H1 (cell line): ENCODE data around the gene DPH1. TPM values are rescaled to one million over a fixed set of nuclear protein-coding genes. Genes with fewer than 3 reads are reported as not detected.

Experiments used
- CTCF ChIA-PET: fragments of 300-600 bp; sonication (Branson Sonifier 250); formaldehyde crosslinking; loops from one replicate; lab custom pipeline; 2021; ENCODE audit not compliant: partially characterized antibody; lab: Charles Lee
- POLR2A ChIA-PET: fragments of 300-600 bp; sonication (Branson Sonifier 250); formaldehyde crosslinking; loops from one replicate; lab custom pipeline; 2021; ENCODE audit warnings: inconsistent platforms; ENCODE audit not compliant: partially characterized antibody; lab: Charles Lee
- DNase-seq, 2 experiments: peaks; one replicate each; pipeline versions ENCODE4 v3.0.0 to v3.0.0-alpha.2; 2010 to 2022; ENCODE audit warnings: low spot score in 2 of 2, low read depth in 1 of 2, mixed read lengths in 1 of 2
- FAIRE-seq: peaks from 2 replicates; lab custom pipeline; 2011; peaks lifted over from hg19 to GRCh38; lab: Jason Lieb, UNC
- H2AFZ ChIP-seq: 2 replicates; pipeline ENCODE4 v1.8.1; 2012; ENCODE audit warnings: low read length, inconsistent platforms
- H2AK5ac ChIP-seq: 2 replicates; pipeline ENCODE4 v1.6.1; 2013; ENCODE audit warnings: low read depth, low read length
- H2BK120ac ChIP-seq: replicated peaks from 2 replicates; pipeline ENCODE3; 2013; ENCODE audit warnings: low read depth, low read length, inconsistent platforms
- H2BK12ac ChIP-seq: 2 replicates; pipeline ENCODE4 v1.6.1; 2013; ENCODE audit warnings: low read depth, low read length
- H2BK15ac ChIP-seq: 2 replicates; pipeline ENCODE4 v1.6.1; 2013; ENCODE audit warnings: low read length
- H2BK20ac ChIP-seq: 2 replicates; pipeline ENCODE4 v1.6.1; 2013; ENCODE audit warnings: low read length
- H2BK5ac ChIP-seq: 2 replicates; pipeline ENCODE4 v1.6.1; 2013; ENCODE audit warnings: low read depth, low read length
- H3K14ac ChIP-seq: 2 replicates; pipeline ENCODE4 v1.6.1; 2013; ENCODE audit warnings: inconsistent platforms; ENCODE audit not compliant: insufficient read length
- H3K18ac ChIP-seq: 2 replicates; pipeline ENCODE4 v1.6.1; 2013; ENCODE audit warnings: low read length; ENCODE audit errors: extremely low read depth
- H3K23ac ChIP-seq: 2 replicates; pipeline ENCODE4 v1.6.1; 2013; ENCODE audit warnings: inconsistent platforms; ENCODE audit not compliant: insufficient read length
- H3K23me2 ChIP-seq: 2 replicates; pipeline ENCODE4 v1.6.1; 2013; ENCODE audit warnings: low read depth, low read length
- H3K27ac ChIP-seq: 2 replicates; pipeline ENCODE4 v1.6.1; 2011; ENCODE audit warnings: low read depth, low read length, inconsistent platforms
- H3K27me3 ChIP-seq, 4 experiments: replicated peaks in 1 of 4; 1 replicate in 1 of 4; 2 replicates in 3 of 4; pipeline versions ENCODE4 v1.6.1 to v1.8.1; 2011 to 2013; ENCODE audit warnings: low read length in 3 of 4, mild to moderate bottlenecking in 3 of 4, inconsistent platforms in 2 of 4, mixed read lengths in 2 of 4, moderate library complexity in 1 of 4; ENCODE audit not compliant: control insufficient read depth in 3 of 4, insufficient read depth in 3 of 4; ENCODE audit errors: extremely low read depth in 1 of 4
- H3K36me3 ChIP-seq, 4 experiments: 2 replicates each; pipeline versions ENCODE4 v1.6.1 to v1.8.1; 2011 to 2013; ENCODE audit warnings: mild to moderate bottlenecking in 4 of 4, low read length in 3 of 4, moderate library complexity in 2 of 4, control low read depth in 1 of 4, inconsistent platforms in 1 of 4; ENCODE audit not compliant: insufficient read depth in 4 of 4, control insufficient read depth in 2 of 4
- H3K4ac ChIP-seq: replicated peaks from 2 replicates; pipeline ENCODE3; 2013; ENCODE audit warnings: low read length, low read depth, mixed read lengths, inconsistent platforms; ENCODE audit not compliant: insufficient read length
- H3K4me1 ChIP-seq, 4 experiments: replicated peaks in 1 of 4; 1 replicate in 1 of 4; 2 replicates in 3 of 4; pipeline versions ENCODE4 v1.6.1 to v1.8.1; 2011 to 2013; ENCODE audit warnings: low read length in 3 of 4, inconsistent platforms in 2 of 4, mixed read lengths in 1 of 4; ENCODE audit not compliant: insufficient read depth in 4 of 4, control insufficient read depth in 3 of 4
- H3K4me2 ChIP-seq, 2 experiments: 2 replicates each; pipeline versions ENCODE4 v1.6.1 to v1.8.1; 2011 to 2013; ENCODE audit warnings: low read depth in 2 of 2, low read length in 2 of 2, control low read depth in 1 of 2, inconsistent platforms in 1 of 2, mild to moderate bottlenecking in 1 of 2; ENCODE audit not compliant: insufficient read depth in 1 of 2
- H3K4me3 ChIP-seq, 4 experiments: fragments of 200-600, 300-600 bp in 1 of 4; sonication (generic), shearing (Covaris generic), sonication (Bioruptor Twin) in 1 of 4; 2 replicates each; pipeline versions ENCODE4 v1.5.1 to v1.8.1; 2011 to 2016; ENCODE audit warnings: low read length in 4 of 4, low read depth in 3 of 4, control low read depth in 2 of 4, inconsistent platforms in 2 of 4, mild to moderate bottlenecking in 2 of 4, mixed read lengths in 1 of 4, moderate library complexity in 1 of 4; ENCODE audit not compliant: insufficient read depth in 2 of 4; ENCODE audit errors: extremely low read depth in 1 of 4
- H3K56ac ChIP-seq: replicated peaks from 2 replicates; pipeline ENCODE3; 2013; ENCODE audit warnings: low read depth, mild to moderate bottlenecking, mixed read lengths, low read length, inconsistent platforms; ENCODE audit not compliant: insufficient read length
- H3K79me1 ChIP-seq: 2 replicates; pipeline ENCODE4 v1.6.1; 2013; ENCODE audit warnings: low read depth, low read length, control low read depth
- H3K79me2 ChIP-seq, 2 experiments: 2 replicates each; pipeline versions ENCODE4 v1.6.1 to v1.8.1; 2012 to 2013; ENCODE audit warnings: low read length in 2 of 2, mild to moderate bottlenecking in 2 of 2, inconsistent platforms in 1 of 2; ENCODE audit not compliant: insufficient read depth in 2 of 2, control insufficient read depth in 1 of 2
- H3K9ac ChIP-seq, 4 experiments: replicated peaks in 1 of 4; 1 replicate in 1 of 4; 2 replicates in 3 of 4; pipeline versions ENCODE4 v1.6.1 to v1.8.1; 2011 to 2013; ENCODE audit warnings: low read depth in 3 of 4, low read length in 3 of 4, control low read depth in 2 of 4, mild to moderate bottlenecking in 2 of 4, moderate library complexity in 2 of 4, inconsistent platforms in 1 of 4; ENCODE audit errors: extremely low read depth in 1 of 4
- H3K9me3 ChIP-seq, 2 experiments: 2 replicates each; pipeline versions ENCODE4 v1.6.1 to v1.8.1; 2012 to 2013; ENCODE audit warnings: mild to moderate bottlenecking in 2 of 2, moderate library complexity in 2 of 2, control low read depth in 1 of 2, inconsistent platforms in 1 of 2, low read depth in 1 of 2, low read length in 1 of 2, mixed read lengths in 1 of 2; ENCODE audit not compliant: insufficient read depth in 2 of 2
- H4K20me1 ChIP-seq, 2 experiments: replicated peaks in 1 of 2; 2 replicates each; pipeline versions ENCODE3 to v1.8.1; 2011 to 2013; ENCODE audit warnings: inconsistent platforms in 2 of 2, low read length in 2 of 2, mild to moderate bottlenecking in 1 of 2; ENCODE audit not compliant: insufficient read depth in 2 of 2, control insufficient read depth in 1 of 2
- H4K5ac ChIP-seq: 2 replicates; pipeline ENCODE4 v1.6.1; 2013; ENCODE audit warnings: low read length, low read depth, mixed read lengths, inconsistent platforms; ENCODE audit not compliant: insufficient read length
- H4K8ac ChIP-seq: 2 replicates; pipeline ENCODE4 v1.8.0; 2013; ENCODE audit warnings: mild to moderate bottlenecking, moderate library complexity, low read length, inconsistent platforms; ENCODE audit not compliant: insufficient read depth; ENCODE audit errors: extremely low read depth
- H4K91ac ChIP-seq: replicated peaks from 2 replicates; pipeline ENCODE3; 2013; ENCODE audit warnings: low read length, mixed read lengths, inconsistent platforms; ENCODE audit not compliant: insufficient read length
- BCL11A ChIP-seq, 2 experiments: IDR thresholded peaks; one replicate each; pipeline ENCODE4 v1.6.1; 2011; ENCODE audit warnings: low read depth in 2 of 2, low read length in 2 of 2, mild to moderate bottlenecking in 2 of 2
- CHD2 ChIP-seq: IDR thresholded peaks from 2 replicates; pipeline ENCODE4 v1.6.1; 2012; ENCODE audit warnings: low read length, improper control_type of control experiment
- HDAC6 ChIP-seq: IDR thresholded peaks from one replicate; pipeline ENCODE4 v1.7.1; 2012; ENCODE audit warnings: low read depth, mild to moderate bottlenecking, inconsistent platforms, low read length, moderate library complexity
- MAFK ChIP-seq: IDR thresholded peaks from 2 replicates; pipeline ENCODE4 v1.6.1; 2012; ENCODE audit warnings: low read depth, mild to moderate bottlenecking, improper control_type of control experiment, low read length
- NRF1 ChIP-seq: IDR thresholded peaks from 2 replicates; pipeline ENCODE4 v1.6.1; 2011; ENCODE audit warnings: mild to moderate bottlenecking, low read depth, low read length, improper control_type of control experiment
- SAP30 ChIP-seq: fragments of 300-600 bp; sonication (generic); IDR thresholded peaks from 2 replicates; pipeline ENCODE4 v1.7.1; 2012; ENCODE audit warnings: low read length, moderate library complexity, mild to moderate bottlenecking, inconsistent platforms; ENCODE audit not compliant: insufficient read depth, insufficient replicate concordance
- SIN3A ChIP-seq, 2 experiments: IDR thresholded peaks in 1 of 2; conservative IDR thresholded peaks in 1 of 2; 2 replicates each; pipeline ENCODE4 v1.6.1; 2011 to 2012; ENCODE audit warnings: low read length in 2 of 2, improper control_type of control experiment in 1 of 2, low read depth in 1 of 2, mild to moderate bottlenecking in 1 of 2
- SIX5 ChIP-seq: IDR thresholded peaks from 2 replicates; pipeline ENCODE4 v1.6.1; 2011; ENCODE audit warnings: mild to moderate bottlenecking, low read depth, low read length
- SP1 ChIP-seq: IDR thresholded peaks from 2 replicates; pipeline ENCODE4 v1.6.1; 2011; ENCODE audit warnings: low read depth, low read length
- TCF12 ChIP-seq: IDR thresholded peaks from 2 replicates; pipeline ENCODE4 v1.6.1; 2011; ENCODE audit warnings: low read depth, mild to moderate bottlenecking, low read length
- WGBS, 2 experiments: shearing (Covaris generic) in 1 of 2; methylation state at CpG; one replicate each; pipeline versions ENCODE4 v1.1.6 to v1.1.7; 2013 to 2015; ENCODE audit warnings: low lambda C conversion rate in 2 of 2, mixed read lengths in 2 of 2, inconsistent platforms in 1 of 2, low coverage in 1 of 2, missing lambda C conversion rate in 1 of 2; ENCODE audit not compliant: insufficient replicate concordance in 2 of 2, insufficient coverage in 1 of 2, insufficient read length in 1 of 2; ENCODE audit errors: extremely low coverage in 1 of 2, missing lambda C conversion rate in 1 of 2; 5-methylcytosine and 5-hydroxymethylcytosine counted together
- polyA plus RNA-seq, 7 experiments: library from polyadenylated mRNA; depleted of rRNA in 3 of 7; stranded (reverse) in 5 of 7; unstranded in 2 of 7; fragments of >200 nt in 5 of 7; fragments of 200-250 nt in 2 of 7; gene quantifications; 1 replicate in 5 of 7; 2 replicates in 1 of 7; 4 replicates in 1 of 7; pipeline versions ENCODE4 v1.2.1 to v1.2.3, GENCODE V29; 2011 to 2013; ENCODE audit warnings: missing spikeins in 2 of 7, mixed read lengths in 2 of 7
- total RNA-seq: library from RNA; stranded (reverse); fragmentation: NEBNext Ultra II Directional; extraction: Animal tissue kit (Norgen Biotek cat#: 25700); gene quantifications from 2 replicates; pipeline ENCODE4 v1.2.1, GENCODE V29; 2021

The DPH1 gene
- total and polyA plus RNA-seq, 2 of the 8 experiments (the other 6 are each of a cell fraction or from before 2014, with no cell fraction given), result 24.9 to 30.0 TPM

DNA sequence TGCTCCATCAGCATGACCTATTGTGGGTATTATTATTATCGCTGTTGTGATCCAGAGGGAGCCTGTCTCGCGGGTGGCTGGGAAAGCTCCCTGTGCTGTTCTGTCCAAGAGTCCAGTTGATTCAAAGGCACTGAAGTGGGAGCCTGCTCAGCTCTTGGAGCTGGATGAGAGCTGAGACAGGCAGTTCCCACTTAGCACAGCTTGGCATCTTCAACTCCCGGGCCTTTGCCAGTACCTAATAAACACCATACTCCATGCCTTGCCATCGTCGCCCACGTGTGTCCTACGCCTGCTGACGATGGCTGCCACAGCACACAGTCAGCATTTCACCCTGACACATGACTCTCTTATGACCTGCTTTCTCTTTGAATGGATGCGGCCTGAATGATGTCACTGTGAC, 37.4 kb upstream of the DPH1 start:
- Histone ChIP-seq H3K27ac (no peak overlapping the region), H4K91ac (no peak overlapping the region), H3K36me3 (no peaks in the 10 kb centered on the region), H3K14ac (no peak overlapping the region), H3K56ac (no peak overlapping the region), H2AK5ac (no peak overlapping the region), H3K4me2 (no peak overlapping the region), H3K9me3 (no peaks in the 10 kb centered on the region), H3K9ac (no peak overlapping the region), H3K79me2 (no peaks in the 10 kb centered on the region), H4K8ac (no peak overlapping the region), H3K4ac (no peak overlapping the region), H2BK15ac (no peak overlapping the region), H2BK120ac (no peak overlapping the region), H3K79me1 (no peaks in the 10 kb centered on the region), H3K23me2 (no peaks in the 10 kb centered on the region; the same call in 1 of the 2 replicates), H3K4me1 (peaks cover 0 to 14% (median 5%) of the 10 kb centered on the region in 4 experiments; a peak in 5 of 7 replicates), H3K4me3 (no peak overlapping the region), H2AFZ (no peak overlapping the region), H3K18ac (no peak overlapping the region), H2BK5ac (no peak overlapping the region), H2BK20ac (no peak overlapping the region), H3K27me3 (peaks cover 0 to 8% (median 3%) of the 10 kb centered on the region in 4 experiments; a peak in 4 of 7 replicates), H3K23ac (no peak overlapping the region), H4K5ac (no peak overlapping the region), H2BK12ac (0 out of 2 replicates have a peak overlapping the region, but pooled peaks have one; percentile 9), H4K20me1 (no peaks in the 10 kb centered on the region)
- no peak for FAIRE-seq
- ChIA-PET CTCF (interaction anchor here (2.3 kb wide), 1 partner anchor 10 kb away, joined by 12 read pairs; no protein-coding TSS in a partner anchor), POLR2A (interaction anchor here (0.6 to 1.0 kb wide), 2 partner anchors 24 to 80 kb away, joined by 3 read pairs; no protein-coding TSS in a partner anchor)
- 84% methylated on average over 9 of the region's 10 CpGs; no CpG with 5 or more reads in 1 of the 2 experiments for WGBS, 2 experiments
- TF ChIP-seq BCL11A (IDR thresholded peaks at IDR 0.05; ENCODE audit: low read depth in 2 of 2, low read length in 2 of 2) (no peak), SAP30 (no peak), MAFK (no peak), SIX5 (no peak), SP1 (no peak), NRF1 (no peak), TCF12 (no peak), SIN3A (conservative IDR thresholded peaks at IDR 0.05 in 1 of 2, IDR thresholded peaks at IDR 0.05 in 1 of 2; ENCODE audit: low read depth in 1 of 2, low read length in 2 of 2) (no peak), CHD2 (no peak), HDAC6 (no peak)
- DNase-seq, result no peak
